PFSK-1 (cell line): Measurements from ENCODE around the gene ZNF230.

ENCODE experiments used
- POLR2AphosphoS5 ChIP-seq: IDR thresholded peaks from 2 replicates; pipeline ENCODE4 v1.6.1; 2012; ENCODE audit warnings: low read depth, mild to moderate bottlenecking, control low read depth, low read length, moderate library complexity
- REST ChIP-seq, 2 experiments: IDR thresholded peaks; 2 replicates each; pipeline versions ENCODE4 v1.6.1 to v1.8.0; 2011 to 2012; ENCODE audit warnings: low read depth in 2 of 2, low read length in 2 of 2, control low read depth in 1 of 2, inconsistent platforms in 1 of 2, mild to moderate bottlenecking in 1 of 2, moderate library complexity in 1 of 2; ENCODE audit not compliant: insufficient read depth in 1 of 2
- TAF1 ChIP-seq: IDR thresholded peaks from 2 replicates; pipeline ENCODE4 v1.6.1; 2012; ENCODE audit warnings: low read length, control low read depth, borderline replicate concordance; ENCODE audit not compliant: insufficient read depth

- TF ChIP-seq REST (IDR thresholded peaks at IDR 0.05; ENCODE audit: insufficient read depth in 1 of 2, low read depth in 2 of 2, low read length in 2 of 2): no peak
- TF ChIP-seq TAF1: no peak
- no peak for TF ChIP-seq POLR2AphosphoS5
Measured at GRCh38 chr19:44010468-44010867, 7.7 kb downstream of the ZNF230 start.
